Mammary epithelial cell (primary cell): ENCODE results near the gene LRMDA.

Experiments
- EZH2 ChIP-seq: IDR thresholded peaks from 2 replicates; pipeline ENCODE4 v1.6.1; 2012; ENCODE audit warnings: low read length, inconsistent platforms, borderline replicate concordance
- TF ChIP-seq, protein P1 (sequence below), 2 donors: IDR thresholded peaks in 1 of 2; conservative IDR thresholded peaks in 1 of 2; 2 replicates each; pipeline ENCODE4 v1.5.1; 2011 to 2012; ENCODE audit warnings: inconsistent platforms in 2 of 2, low read length in 2 of 2, mild to moderate bottlenecking in 2 of 2, control low read depth in 1 of 2, low read depth in 1 of 2; ENCODE audit not compliant: insufficient read depth in 1 of 2; ENCODE audit errors: extremely low read depth in 1 of 2

DNA sequence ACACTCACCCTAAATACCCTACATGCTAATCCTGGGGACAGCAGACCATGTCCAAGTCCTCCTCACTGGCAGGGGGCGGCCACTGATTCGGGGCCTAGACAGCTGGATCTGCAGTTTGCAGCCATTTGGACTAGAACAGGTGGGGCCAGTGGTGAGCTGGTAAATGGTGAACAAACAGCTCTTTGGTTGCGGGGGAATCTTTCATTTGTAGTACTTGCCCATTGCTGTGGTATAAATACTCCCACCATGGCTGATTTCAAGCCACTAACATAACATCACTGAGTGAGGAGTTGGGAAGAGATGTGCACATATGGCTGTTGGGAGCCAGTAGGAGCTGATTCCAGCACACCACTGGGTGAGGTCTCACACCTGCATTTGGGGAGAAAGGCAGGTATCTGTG lies 43.3 kb upstream of the LRMDA start:
- TF ChIP-seq, protein P1, sequence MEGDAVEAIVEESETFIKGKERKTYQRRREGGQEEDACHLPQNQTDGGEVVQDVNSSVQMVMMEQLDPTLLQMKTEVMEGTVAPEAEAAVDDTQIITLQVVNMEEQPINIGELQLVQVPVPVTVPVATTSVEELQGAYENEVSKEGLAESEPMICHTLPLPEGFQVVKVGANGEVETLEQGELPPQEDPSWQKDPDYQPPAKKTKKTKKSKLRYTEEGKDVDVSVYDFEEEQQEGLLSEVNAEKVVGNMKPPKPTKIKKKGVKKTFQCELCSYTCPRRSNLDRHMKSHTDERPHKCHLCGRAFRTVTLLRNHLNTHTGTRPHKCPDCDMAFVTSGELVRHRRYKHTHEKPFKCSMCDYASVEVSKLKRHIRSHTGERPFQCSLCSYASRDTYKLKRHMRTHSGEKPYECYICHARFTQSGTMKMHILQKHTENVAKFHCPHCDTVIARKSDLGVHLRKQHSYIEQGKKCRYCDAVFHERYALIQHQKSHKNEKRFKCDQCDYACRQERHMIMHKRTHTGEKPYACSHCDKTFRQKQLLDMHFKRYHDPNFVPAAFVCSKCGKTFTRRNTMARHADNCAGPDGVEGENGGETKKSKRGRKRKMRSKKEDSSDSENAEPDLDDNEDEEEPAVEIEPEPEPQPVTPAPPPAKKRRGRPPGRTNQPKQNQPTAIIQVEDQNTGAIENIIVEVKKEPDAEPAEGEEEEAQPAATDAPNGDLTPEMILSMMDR (conservative IDR thresholded peaks at IDR 0.05 in 1 of 2, IDR thresholded peaks at IDR 0.05 in 1 of 2; ENCODE audit: extremely low read depth in 1 of 2, insufficient read depth in 1 of 2, low read depth in 1 of 2, low read length in 2 of 2): no peak
- no peak for TF ChIP-seq EZH2
